Fibroblast of the aortic adventitia (primary cell): ENCODE measurements around the gene IQSEC3. TPM values are rescaled to one million over a fixed set of nuclear protein-coding genes. Genes with fewer than 3 reads are reported as not detected.

Source experiments
- DNase-seq: peaks from one replicate; pipeline ENCODE4 v3.0.0-alpha.2; 2010; ENCODE audit warnings: low read depth
- H3K4me3 ChIP-seq: 2 replicates; pipeline ENCODE4 v1.5.1; 2011; ENCODE audit warnings: low read depth, mild to moderate bottlenecking, control low read depth, low read length, moderate library complexity
- CTCF ChIP-seq: IDR thresholded peaks from 2 replicates; pipeline ENCODE4 v1.5.1; 2011; ENCODE audit warnings: mild to moderate bottlenecking, low read length, control low read depth, inconsistent platforms; ENCODE audit not compliant: insufficient read depth
- total RNA-seq: library from RNA; depleted of rRNA; stranded (reverse); fragments of >200 nt; gene quantifications from 2 replicates; pipeline ENCODE4 v1.2.3, GENCODE V29; 2012; ENCODE audit warnings: low replicate concordance

Gene IQSEC3
- total RNA-seq, 1 donor, result not detected

- no peak for DNase-seq
- no peak for TF ChIP-seq CTCF
- H3K4me3 ChIP-seq, result no peak overlapping the region
These were observed 68.6 kb downstream of the IQSEC3 start for GRCh38 chr12:135138-135537.

GRCh38 chr12:138171-138897 lies 71.8 kb downstream of the IQSEC3 start:
- TF ChIP-seq CTCF, result no peak
- H3K4me3 ChIP-seq, result no peak overlapping the region
- no peak for DNase-seq

GRCh38 chr12:138898-139534 lies 72.4 kb downstream of the IQSEC3 start:
- DNase-seq, result peak; percentile 4
- no peak for TF ChIP-seq CTCF
- H3K4me3 ChIP-seq, result no peak overlapping the region

- no peak overlapping the region for H3K4me3 ChIP-seq
- no peak for TF ChIP-seq CTCF
- peak; percentile 1 for DNase-seq
These were observed 73.0 kb downstream of the IQSEC3 start for GRCh38 chr12:139585-139984.

GRCh38 chr12:140162-140561 lies 73.6 kb downstream of the IQSEC3 start:
- no peak overlapping the region for H3K4me3 ChIP-seq
- DNase-seq, result no peak
- no peak for TF ChIP-seq CTCF

- no peak for DNase-seq
- no peak for TF ChIP-seq CTCF
- H3K4me3 ChIP-seq, result no peak overlapping the region
These were observed 77.5 kb downstream of the IQSEC3 start for GRCh38 chr12:143964-144649.
